ENCODE data around the gene RCAN1. TPM values are rescaled to one million over a fixed set of nuclear protein-coding genes. Genes with fewer than 3 reads are reported as not detected.
A peak's percentile ranks its signal among the peaks of the same experiment; 100 is the strongest.

Gene RCAN1
- total RNA-seq, 1 donor from 2014 or later = 11.1 TPM

DNA sequence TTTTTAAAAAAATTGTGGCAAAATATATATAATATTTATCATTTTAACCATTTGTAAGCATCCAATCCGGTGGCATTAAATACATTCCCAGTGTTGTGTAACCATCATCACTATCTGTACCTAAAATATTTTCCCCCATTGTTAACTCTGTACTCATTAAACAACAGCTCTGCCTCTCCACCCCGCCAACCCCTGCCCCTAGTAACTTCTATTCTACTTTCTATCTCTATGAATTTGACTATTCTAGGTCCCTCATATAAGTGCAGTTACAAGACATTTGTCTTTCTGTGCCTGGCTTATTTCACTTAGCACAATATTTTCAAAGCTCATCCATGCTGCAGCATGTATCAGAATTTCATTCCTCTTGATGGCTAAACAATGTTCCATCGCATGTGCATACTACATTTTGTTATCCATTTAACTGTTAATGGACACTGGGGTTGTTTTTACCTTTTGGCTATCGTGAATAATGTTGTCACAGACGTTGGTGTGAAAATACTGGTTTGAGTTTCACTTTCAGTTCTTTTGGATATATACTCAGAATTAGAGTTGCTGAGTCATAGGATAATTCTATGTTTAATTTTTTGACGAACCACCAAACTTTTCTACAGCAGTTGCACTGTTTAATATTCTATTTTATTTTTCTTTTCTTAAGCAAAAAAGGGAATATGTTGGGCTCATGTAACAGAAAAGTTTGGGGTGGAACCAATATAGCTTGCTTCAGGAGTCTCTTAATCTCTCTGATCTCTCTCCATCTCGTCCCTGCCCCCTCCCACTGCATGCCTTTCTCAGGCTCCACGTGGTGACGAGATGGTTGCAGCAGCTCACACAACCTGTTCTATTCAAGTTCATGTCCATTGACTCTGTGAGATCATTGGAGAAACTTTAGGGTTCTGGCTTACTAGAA is 25.2 kb upstream of the RCAN1 start:
- DNase-seq (ENCODE audit: low spot score) = peak; percentile 16
- peaks cover 3% of the 10 kb centered on the region for H3K9me3 Mint-ChIP-seq
- peaks cover 9% of the 10 kb centered on the region for H3K36me3 Mint-ChIP-seq (ENCODE audit: low read depth)
- peak overlapping the region; percentile 79 for H3K27ac Mint-ChIP-seq
- intact Hi-C loops (cut with micrococcal nuclease) = loop anchor here (1.0 to 2.0 kb wide), 3 partner anchors 25 to 1473 kb away; partner anchors contain the start of gene RCAN1
- H3K27me3 Mint-ChIP-seq (ENCODE audit: insufficient read depth) = peaks cover 11% of the 10 kb centered on the region
- H3K4me3 Mint-ChIP-seq = peak overlapping the region; percentile 73
- peaks cover 37% of the 10 kb centered on the region for H3K4me1 Mint-ChIP-seq (ENCODE audit: low read depth)

DNA sequence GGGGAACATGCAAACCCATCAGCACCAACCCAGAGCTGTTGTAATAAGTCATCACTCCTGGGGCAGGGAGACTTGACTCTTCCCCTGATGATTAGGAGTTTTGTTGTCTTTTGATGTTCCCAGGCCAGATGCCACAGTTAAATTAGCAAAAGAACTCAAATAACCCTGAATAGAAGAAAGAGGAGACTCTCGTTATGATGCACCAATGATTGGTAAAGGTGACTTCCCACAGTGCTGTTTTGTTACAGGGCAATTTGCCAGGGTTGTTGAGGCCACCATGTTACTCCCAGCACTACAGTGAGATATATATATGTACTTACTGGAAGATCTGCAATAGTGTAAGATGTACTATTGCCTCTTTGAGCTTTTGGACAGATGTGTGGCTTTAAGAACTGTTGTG is 24.3 kb upstream of the RCAN1 start:
- H3K27me3 Mint-ChIP-seq (ENCODE audit: insufficient read depth) = peaks cover 14% of the 10 kb centered on the region
- H3K36me3 Mint-ChIP-seq (ENCODE audit: low read depth) = peaks cover 9% of the 10 kb centered on the region
- no peak for DNase-seq (ENCODE audit: low spot score)
- H3K9me3 Mint-ChIP-seq = peaks cover 3% of the 10 kb centered on the region
- H3K4me3 Mint-ChIP-seq = no peak overlapping the region
- intact Hi-C loops (cut with micrococcal nuclease) = no loop called here
- peaks cover 37% of the 10 kb centered on the region for H3K4me1 Mint-ChIP-seq (ENCODE audit: low read depth)
- peak overlapping the region; percentile 62 for H3K27ac Mint-ChIP-seq

DNA sequence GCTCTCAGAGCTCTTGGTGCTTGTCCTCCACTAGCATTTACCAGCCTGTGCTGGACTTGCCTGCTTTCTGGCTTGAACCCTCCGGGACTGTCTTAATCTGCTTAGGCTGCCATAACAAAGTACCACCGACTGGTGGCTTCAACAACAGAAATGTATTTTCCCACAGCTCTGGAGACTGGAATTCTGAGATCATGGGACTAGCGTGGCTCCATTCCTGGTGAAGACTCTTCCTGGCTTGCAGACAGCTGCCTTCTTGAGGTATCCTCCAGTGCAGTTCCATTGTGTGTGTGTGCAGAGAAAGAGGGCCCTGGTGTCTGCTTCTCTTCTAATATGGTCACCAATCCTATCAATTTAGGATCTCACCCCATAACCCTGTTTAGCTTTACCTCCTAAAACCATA is 22.0 kb upstream of the RCAN1 start:
- intact Hi-C loops (cut with micrococcal nuclease) = no loop called here
- H3K27ac Mint-ChIP-seq = no peak overlapping the region
- DNase-seq (ENCODE audit: low spot score) = no peak
- H3K9me3 Mint-ChIP-seq = peaks cover 3% of the 10 kb centered on the region
- H3K36me3 Mint-ChIP-seq (ENCODE audit: low read depth) = peaks cover 9% of the 10 kb centered on the region
- H3K4me3 Mint-ChIP-seq = no peak overlapping the region
- peaks cover 37% of the 10 kb centered on the region for H3K4me1 Mint-ChIP-seq (ENCODE audit: low read depth)
- H3K27me3 Mint-ChIP-seq (ENCODE audit: insufficient read depth) = peaks cover 11% of the 10 kb centered on the region

DNA sequence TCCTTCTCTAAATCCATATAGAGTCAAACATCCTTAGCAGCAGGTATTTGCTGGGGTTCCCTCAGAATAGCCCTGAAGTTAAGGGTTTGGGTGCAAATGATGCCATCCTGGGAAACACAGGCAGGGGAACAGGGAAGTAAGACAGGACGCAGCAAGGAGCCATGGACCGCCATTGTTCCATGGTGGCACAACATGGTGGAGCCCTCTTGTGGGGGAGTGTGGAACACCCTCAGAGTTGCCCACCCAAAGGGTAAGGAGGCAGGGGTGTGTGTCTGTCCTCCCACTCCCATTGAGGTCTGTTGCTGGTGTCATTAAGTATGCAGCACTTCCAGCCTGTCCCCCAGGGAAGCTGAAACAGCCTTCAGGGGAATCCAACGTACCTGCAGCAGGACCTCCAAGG is 20.4 kb upstream of the RCAN1 start:
- intact Hi-C loops (cut with micrococcal nuclease) = no loop called here
- no peak for DNase-seq (ENCODE audit: low spot score)
- H3K27ac Mint-ChIP-seq = no peak overlapping the region

DNA sequence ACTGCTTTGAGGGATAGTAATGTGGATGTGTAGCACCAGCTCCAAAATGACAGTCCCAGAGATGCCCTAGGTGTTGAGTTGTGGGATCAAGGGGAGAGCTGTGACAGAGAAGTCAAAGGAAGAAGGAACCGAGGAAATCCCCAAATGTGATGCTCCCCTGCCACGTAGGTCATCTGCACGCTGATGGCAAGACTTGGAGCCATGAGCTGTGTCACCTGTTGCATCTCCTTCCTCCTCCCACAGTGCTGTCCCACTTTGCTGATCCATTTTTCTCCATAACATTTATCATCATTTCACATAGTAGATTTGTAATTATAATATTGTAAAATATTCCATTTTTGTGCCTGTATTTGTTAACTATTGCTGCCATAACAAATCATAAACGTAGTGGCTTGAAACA is 17.6 kb upstream of the RCAN1 start:
- no peaks in the 10 kb centered on the region for H3K36me3 Mint-ChIP-seq (ENCODE audit: low read depth)
- no peak overlapping the region for H3K27ac Mint-ChIP-seq
- peaks cover 11% of the 10 kb centered on the region for H3K27me3 Mint-ChIP-seq (ENCODE audit: insufficient read depth)
- H3K4me3 Mint-ChIP-seq = no peak overlapping the region
- H3K4me1 Mint-ChIP-seq (ENCODE audit: low read depth) = peaks cover 2% of the 10 kb centered on the region
- no peak for DNase-seq (ENCODE audit: low spot score)
- intact Hi-C loops (cut with micrococcal nuclease) = no loop called here
- no peaks in the 10 kb centered on the region for H3K9me3 Mint-ChIP-seq

More for the DNA sequence above, 20.4 kb upstream of the RCAN1 start:
- H3K27me3 Mint-ChIP-seq (ENCODE audit: insufficient read depth) = peaks cover 11% of the 10 kb centered on the region
- H3K9me3 Mint-ChIP-seq = peaks cover 3% of the 10 kb centered on the region
- no peak overlapping the region for H3K4me3 Mint-ChIP-seq
- H3K4me1 Mint-ChIP-seq (ENCODE audit: low read depth) = peaks cover 22% of the 10 kb centered on the region
- peaks cover 7% of the 10 kb centered on the region for H3K36me3 Mint-ChIP-seq (ENCODE audit: low read depth)

DNA sequence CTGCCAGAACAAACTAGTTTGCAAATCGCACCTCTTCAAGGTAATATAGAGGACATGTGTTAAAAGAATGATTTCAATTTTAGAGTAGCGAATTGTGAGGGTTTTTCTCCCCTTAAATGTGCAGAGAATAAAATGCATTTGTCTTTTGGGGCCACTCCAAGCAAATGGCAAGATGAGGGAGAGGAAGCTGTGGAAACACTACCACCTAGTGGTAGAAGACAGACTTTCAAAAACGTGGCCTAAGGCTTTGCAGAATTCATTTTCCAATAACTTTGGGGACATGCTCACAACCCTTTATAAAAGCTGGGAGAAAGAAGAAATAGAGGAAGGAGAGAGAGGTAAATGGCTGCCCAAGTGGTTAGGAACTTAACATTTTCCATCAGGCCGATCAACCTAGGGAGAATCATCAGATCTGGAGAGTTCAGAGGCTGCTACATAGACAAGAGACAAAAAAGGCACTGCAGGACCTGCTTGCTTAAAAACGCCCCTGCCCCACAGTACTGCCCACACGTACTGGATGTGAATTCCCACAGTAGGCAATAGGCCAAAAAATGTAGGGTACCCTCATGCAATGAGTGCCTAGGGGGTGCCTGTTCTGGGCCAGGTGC is 15.7 kb upstream of the RCAN1 start:
- Mint-ChIP-seq H3K9me3 (no peaks in the 10 kb centered on the region), H3K36me3 (ENCODE audit: low read depth) (no peaks in the 10 kb centered on the region), H3K4me3 (no peak overlapping the region), H3K27me3 (ENCODE audit: insufficient read depth) (peaks cover 8% of the 10 kb centered on the region), H3K27ac (no peak overlapping the region), H3K4me1 (ENCODE audit: low read depth) (no peaks in the 10 kb centered on the region)
- intact Hi-C loops (cut with micrococcal nuclease) = loop anchor here (1.0 kb wide), 3 partner anchors 120 to 268 kb away; no protein-coding TSS in a partner anchor
- no peak for DNase-seq (ENCODE audit: low spot score)

DNA sequence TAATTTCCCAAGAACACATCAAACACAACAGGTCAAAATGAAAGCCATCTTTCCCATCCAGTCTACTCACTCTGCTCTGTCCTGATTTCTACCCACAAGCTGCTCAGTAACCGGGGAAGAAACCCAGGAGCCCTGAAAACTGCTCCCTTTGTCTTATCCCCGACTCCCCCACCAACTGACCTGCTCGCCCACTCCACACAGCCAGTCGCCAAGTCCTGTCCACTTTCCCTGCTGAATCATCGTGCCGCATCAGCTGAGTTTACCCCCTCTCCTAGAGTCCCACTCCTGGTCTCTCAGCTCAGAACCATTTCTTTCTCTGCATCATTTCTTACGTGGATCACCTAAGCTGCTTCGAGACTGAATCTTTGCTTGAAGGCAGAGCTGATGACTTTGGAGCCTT is 11.2 kb upstream of the RCAN1 start:
- peaks cover 12% of the 10 kb centered on the region for H3K27me3 Mint-ChIP-seq (ENCODE audit: insufficient read depth)
- H3K9me3 Mint-ChIP-seq = no peaks in the 10 kb centered on the region
- no peak overlapping the region for H3K4me3 Mint-ChIP-seq
- H3K4me1 Mint-ChIP-seq (ENCODE audit: low read depth) = no peaks in the 10 kb centered on the region
- no peak overlapping the region for H3K27ac Mint-ChIP-seq
- intact Hi-C loops (cut with micrococcal nuclease) = no loop called here
- H3K36me3 Mint-ChIP-seq (ENCODE audit: low read depth) = no peaks in the 10 kb centered on the region
- no peak for DNase-seq (ENCODE audit: low spot score)

DNA sequence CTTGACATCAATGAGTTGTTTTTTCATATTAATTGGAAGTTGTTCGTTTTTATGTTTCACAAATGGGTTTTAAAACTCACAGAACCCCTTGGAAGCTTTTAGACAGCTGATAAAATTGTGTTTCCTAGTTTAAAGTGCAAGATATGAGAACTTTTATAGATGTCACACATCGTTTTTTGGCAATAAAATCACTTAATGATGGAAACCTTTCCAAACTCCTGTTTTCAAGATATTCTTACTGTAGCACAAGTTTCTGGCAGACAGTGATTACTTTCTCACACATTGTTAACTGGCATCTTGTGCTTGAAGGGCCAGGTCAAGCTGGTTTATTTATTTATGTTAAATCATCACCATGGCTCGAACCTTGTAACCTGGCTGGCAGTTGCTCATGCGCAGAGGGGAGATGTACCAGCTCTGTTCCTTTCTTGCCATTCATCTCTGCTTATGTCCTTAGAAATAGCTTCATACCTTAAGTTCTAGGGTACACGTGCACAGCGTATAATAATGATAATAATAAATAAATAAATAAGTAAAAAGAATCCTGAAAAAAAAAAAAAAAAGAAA is 10.2 kb upstream of the RCAN1 start:
- Mint-ChIP-seq H3K27ac (no peak overlapping the region), H3K36me3 (ENCODE audit: low read depth) (no peaks in the 10 kb centered on the region), H3K4me1 (ENCODE audit: low read depth) (no peaks in the 10 kb centered on the region), H3K9me3 (no peaks in the 10 kb centered on the region), H3K27me3 (ENCODE audit: insufficient read depth) (peaks cover 12% of the 10 kb centered on the region), H3K4me3 (no peak overlapping the region)
- intact Hi-C loops (cut with micrococcal nuclease) = no loop called here
- no peak for DNase-seq (ENCODE audit: low spot score)

DNA sequence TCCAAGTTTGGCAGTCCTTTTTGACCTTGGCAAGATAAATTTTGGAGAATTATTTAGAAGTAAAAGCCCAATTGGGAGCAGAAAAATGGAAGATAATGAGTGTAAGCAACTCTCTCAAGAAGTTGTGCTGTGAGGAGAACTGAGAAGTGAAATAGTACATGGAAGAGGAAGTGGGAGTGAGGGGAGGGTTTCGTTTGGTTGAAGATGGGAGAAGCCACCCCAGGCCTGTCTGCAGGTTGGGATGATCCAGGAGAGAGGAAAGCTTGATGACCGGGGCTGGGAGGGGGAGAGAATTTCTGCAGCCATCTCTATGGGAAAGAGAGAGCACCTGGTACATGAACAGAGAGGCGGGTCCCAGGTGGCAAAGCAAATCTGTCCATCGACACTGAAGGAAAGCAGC is 8.6 kb upstream of the RCAN1 start:
- H3K4me3 Mint-ChIP-seq = no peak overlapping the region
- H3K36me3 Mint-ChIP-seq (ENCODE audit: low read depth) = no peaks in the 10 kb centered on the region
- intact Hi-C loops (cut with micrococcal nuclease) = no loop called here
- H3K27me3 Mint-ChIP-seq (ENCODE audit: insufficient read depth) = peaks cover 13% of the 10 kb centered on the region
- no peaks in the 10 kb centered on the region for H3K4me1 Mint-ChIP-seq (ENCODE audit: low read depth)
- H3K27ac Mint-ChIP-seq = no peak overlapping the region
- H3K9me3 Mint-ChIP-seq = no peaks in the 10 kb centered on the region
- DNase-seq (ENCODE audit: low spot score) = no peak

DNA sequence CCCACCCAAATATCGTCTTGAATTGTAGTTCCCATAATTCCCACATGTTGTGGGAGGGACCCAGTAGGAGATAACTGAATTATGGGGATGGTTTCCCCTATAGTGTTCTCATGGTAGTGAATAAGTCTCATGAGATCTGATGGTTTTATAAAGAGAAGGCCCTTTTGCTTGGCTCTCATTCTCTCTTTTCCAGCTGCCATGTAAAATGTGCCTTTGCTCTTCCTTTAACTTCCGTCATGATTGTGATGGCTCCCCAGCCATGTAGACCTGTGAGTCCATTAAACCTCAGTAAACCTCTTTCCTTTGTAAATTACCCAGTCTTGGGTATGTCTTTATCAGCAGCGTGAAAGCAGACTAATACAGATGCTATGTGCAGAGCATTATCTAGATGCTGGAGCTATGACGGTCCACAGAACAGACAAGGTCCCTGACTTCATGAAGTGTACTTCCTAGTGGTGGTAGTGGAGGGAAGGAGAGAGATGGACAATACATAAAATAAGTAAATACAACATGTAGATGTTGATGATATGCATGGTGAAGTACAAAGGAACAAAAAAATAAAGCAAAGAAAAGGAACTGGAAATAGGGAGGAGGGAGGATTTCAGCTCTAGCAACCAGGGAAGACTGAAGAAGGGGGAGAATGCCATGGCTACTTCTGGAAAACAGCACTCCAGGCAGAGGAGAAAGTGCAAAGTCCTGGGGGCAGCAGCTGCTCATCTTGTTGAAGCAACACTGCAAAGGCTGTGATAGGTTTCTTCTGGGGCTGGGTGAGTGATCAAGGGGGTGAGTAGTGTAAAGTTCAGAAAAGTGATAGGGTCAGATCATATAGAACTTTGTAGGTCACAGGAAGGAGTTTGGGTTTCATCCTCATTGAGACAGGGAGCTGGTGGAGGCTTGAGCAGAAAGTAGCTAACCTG is 6.8 kb upstream of the RCAN1 start:
- intact Hi-C loops (cut with micrococcal nuclease) = no loop called here
- H3K27me3 Mint-ChIP-seq (ENCODE audit: insufficient read depth) = peaks cover 13% of the 10 kb centered on the region
- no peaks in the 10 kb centered on the region for H3K36me3 Mint-ChIP-seq (ENCODE audit: low read depth)
- H3K9me3 Mint-ChIP-seq = no peaks in the 10 kb centered on the region
- no peak for DNase-seq (ENCODE audit: low spot score)
- peaks cover 11% of the 10 kb centered on the region for H3K4me1 Mint-ChIP-seq (ENCODE audit: low read depth)
- H3K4me3 Mint-ChIP-seq = no peak overlapping the region
- H3K27ac Mint-ChIP-seq = no peak overlapping the region

DNA sequence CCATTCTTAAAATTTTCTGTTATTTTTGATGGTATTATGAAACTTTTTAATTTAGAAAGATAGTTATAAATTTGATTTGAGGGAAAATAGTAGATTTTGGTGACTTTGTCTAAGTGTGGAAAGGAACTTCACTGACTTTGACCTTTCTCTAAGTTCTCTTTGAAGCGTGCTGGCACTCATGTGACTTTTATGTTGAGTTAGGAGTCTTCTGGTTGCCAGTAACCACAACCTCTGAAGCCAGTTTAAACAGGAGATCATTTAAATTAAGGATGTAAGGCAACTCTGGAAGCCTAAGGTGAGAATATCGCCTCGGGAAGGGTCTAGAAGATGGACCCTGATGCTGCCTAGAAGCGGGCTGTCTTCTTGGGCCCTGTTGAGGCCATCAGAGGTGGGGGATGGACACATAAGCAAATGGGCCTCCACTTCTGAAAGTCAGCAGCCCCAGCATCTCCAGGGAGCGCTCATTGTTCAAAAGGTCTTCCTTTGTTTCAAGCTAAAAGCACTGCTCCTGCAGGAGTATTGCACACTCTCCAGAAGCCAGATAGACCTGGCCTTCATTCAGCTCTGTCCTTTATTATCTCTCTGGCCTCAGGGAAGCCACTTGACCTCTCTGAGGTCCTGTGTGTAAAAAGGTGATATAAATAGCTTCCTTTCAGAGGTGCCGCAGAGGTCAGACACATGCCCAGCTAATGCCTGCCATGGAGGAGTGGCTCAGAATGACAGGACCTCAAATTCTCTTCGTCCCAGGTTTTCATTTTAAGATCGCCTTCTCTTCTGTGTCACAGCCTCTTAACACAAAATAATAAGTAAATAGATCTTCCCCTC is 5.1 kb upstream of the RCAN1 start:
- Mint-ChIP-seq H3K9me3 (no peaks in the 10 kb centered on the region), H3K27me3 (ENCODE audit: insufficient read depth) (peaks cover 8% of the 10 kb centered on the region), H3K4me1 (ENCODE audit: low read depth) (peaks cover 11% of the 10 kb centered on the region)

More for the DNA sequence above, 5.1 kb upstream of the RCAN1 start:
- Mint-ChIP-seq H3K4me3 (no peak overlapping the region), H3K36me3 (ENCODE audit: low read depth) (no peaks in the 10 kb centered on the region), H3K27ac (no peak overlapping the region)
- no peak for DNase-seq (ENCODE audit: low spot score)
- intact Hi-C loops (cut with micrococcal nuclease) = loop anchor here (5.0 to 10.0 kb wide), 3 partner anchors 545 to 1765 kb away; partner anchors contain the start of genes CHAF1B, CRYZL1, ITSN1 and MRPS6
